Activated CD4-positive, alpha-beta T cell treated with anti-CD3 and anti-CD28 coated beads, Interleukin-10, Interleukin-2, amounts not matched to agents 100 ng/mL and 50 ng/mL, durations not matched to agents 16 hours and 8 hours (primary cell): Measurements from ENCODE around the gene PHC2.

Source experiments
- DNase-seq: peaks from one replicate; pipeline ENCODE4 v3.0.0-alpha.2; 2020

Gene PHC2

GRCh38 chr1:33414879-33415278 is 16.0 kb downstream of the PHC2 start:
- DNase-seq: no peak

- DNase-seq: no peak
These were observed 20.7 kb downstream of the PHC2 start for GRCh38 chr1:33410091-33410701.

- DNase-seq: no peak
These were observed 22.8 kb downstream of the PHC2 start for GRCh38 chr1:33408093-33408436.

GRCh38 chr1:33407352-33408092 is 23.4 kb downstream of the PHC2 start:
- DNase-seq: no peak

- DNase-seq: no peak
These were observed 28.7 kb downstream of the PHC2 start for GRCh38 chr1:33402206-33402605.

- no peak for DNase-seq
These were observed 29.4 kb downstream of the PHC2 start for GRCh38 chr1:33401471-33401870.

GRCh38 chr1:33400153-33400911 is 30.6 kb downstream of the PHC2 start:
- DNase-seq: no peak

GRCh38 chr1:33399375-33399774 is 31.5 kb downstream of the PHC2 start:
- no peak for DNase-seq

- no peak for DNase-seq
These were observed 32.9 kb downstream of the PHC2 start for GRCh38 chr1:33397994-33398393.

- DNase-seq: no peak
These were observed 33.8 kb downstream of the PHC2 start for GRCh38 chr1:33397125-33397506.

- DNase-seq: peak; percentile 6
These were observed 34.4 kb downstream of the PHC2 start for GRCh38 chr1:33396188-33397124.

- no peak for DNase-seq
These were observed 36.1 kb downstream of the PHC2 start for GRCh38 chr1:33394770-33395169.

- no peak for DNase-seq
These were observed 36.9 kb downstream of the PHC2 start for GRCh38 chr1:33393991-33394390.

GRCh38 chr1:33393524-33393923 is 37.4 kb downstream of the PHC2 start:
- no peak for DNase-seq

- DNase-seq: no peak
These were observed 38.3 kb downstream of the PHC2 start for GRCh38 chr1:33392639-33393038.

- no peak for DNase-seq
These were observed 38.7 kb downstream of the PHC2 start for GRCh38 chr1:33392206-33392605.

GRCh38 chr1:33391343-33392078 is 39.4 kb downstream of the PHC2 start:
- no peak for DNase-seq

GRCh38 chr1:33390542-33390941 is 40.4 kb downstream of the PHC2 start:
- DNase-seq: no peak

GRCh38 chr1:33388805-33389771 is 41.8 kb downstream of the PHC2 start:
- DNase-seq: no peak

- no peak for DNase-seq
These were observed 43.3 kb downstream of the PHC2 start for GRCh38 chr1:33387625-33388024.

- no peak for DNase-seq
These were observed 45.6 kb downstream of the PHC2 start for GRCh38 chr1:33385251-33385650.
